Measurements from ENCODE around the gene OPA1. TPM values are rescaled to one million over a fixed set of nuclear protein-coding genes. Genes with fewer than 3 reads are reported as not detected.

The OPA1 gene
- total and polyA plus RNA-seq, 2 of the 8 experiments (the other 6 are each of a cell fraction or from before 2014, with no cell fraction given) = 20.3 to 109 TPM

GRCh38 chr3:193711964-193712598, 119.1 kb downstream of the OPA1 start (continued):
- no peak for TF ChIP-seq CHD7 (IDR thresholded peaks at IDR 0.05; ENCODE audit: insufficient replicate concordance, low read length)
- no peak for TF ChIP-seq TCF12 (IDR thresholded peaks at IDR 0.05; ENCODE audit: low read depth, low read length)
- no peak for TF ChIP-seq E2F6 (IDR thresholded peaks at IDR 0.05)
- no peak for TF ChIP-seq BCL11A (IDR thresholded peaks at IDR 0.05; ENCODE audit: low read depth in 2 of 2, low read length in 2 of 2)
- TF ChIP-seq POLR2AphosphoS5 (IDR thresholded peaks at IDR 0.05; ENCODE audit: low read depth, low read length) = no peak

All from H1 (cell line).